Amniotic epithelial cell (primary cell): ENCODE results near the gene TCEAL2.
"Not testable (repeated sequence)": the region's sequence is repeated elsewhere in the genome, so short reads cannot be mapped to it uniquely, and the experiment has no call there.

ENCODE experiments used
- DNase-seq: peaks from one replicate; pipeline ENCODE4 v3.0.0-alpha.2; 2010; ENCODE audit warnings: low read depth

Gene TCEAL2

DNA sequence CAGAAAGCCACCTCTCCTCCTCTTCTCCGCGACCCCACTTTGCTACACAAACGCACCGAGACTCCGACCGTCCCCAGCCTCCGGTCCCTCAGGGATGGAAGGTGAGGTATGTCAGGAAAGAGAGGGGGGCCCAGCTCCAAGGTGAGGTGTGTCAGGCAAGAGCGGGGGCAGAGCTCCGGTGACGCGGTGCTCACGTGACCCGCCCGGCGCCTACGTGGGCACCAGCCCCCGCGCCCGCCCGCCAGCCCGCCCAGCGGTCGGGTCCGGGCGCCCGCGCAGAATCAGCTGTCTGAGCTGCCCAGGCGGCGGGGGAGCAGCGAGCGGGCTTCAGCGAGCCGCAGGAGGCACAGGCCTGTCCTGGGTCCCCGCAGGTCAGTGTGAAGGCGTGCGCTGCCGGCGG lies at the start of gene TCEAL2:
TSS of gene TCEAL2 (plus strand) at position 244 of the 400 bp plus-strand sequence. CDS start 1,152 bp downstream, outside the sequence.
- not testable (repeated sequence) for DNase-seq

DNA sequence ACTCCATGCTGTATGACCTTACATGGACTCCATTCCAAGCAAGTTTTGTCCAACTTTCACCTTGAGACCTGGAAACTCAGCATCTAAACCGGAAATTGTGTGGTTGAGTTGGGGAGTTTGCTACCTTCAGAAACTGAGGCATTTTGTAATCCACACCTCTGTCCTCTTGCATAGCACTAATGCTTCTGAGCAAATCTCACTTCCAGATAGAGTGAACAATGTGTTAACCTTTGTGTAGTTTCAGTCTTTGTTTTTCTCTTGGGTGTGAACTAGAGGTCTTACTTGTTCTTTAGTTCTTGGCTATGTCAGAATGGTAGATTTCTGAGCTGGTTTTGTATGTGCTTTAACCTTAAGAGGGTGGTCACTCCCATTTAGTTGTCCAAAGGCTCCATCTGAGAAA lies 48.1 kb upstream of the TCEAL2 start:
- no peak for DNase-seq

DNA sequence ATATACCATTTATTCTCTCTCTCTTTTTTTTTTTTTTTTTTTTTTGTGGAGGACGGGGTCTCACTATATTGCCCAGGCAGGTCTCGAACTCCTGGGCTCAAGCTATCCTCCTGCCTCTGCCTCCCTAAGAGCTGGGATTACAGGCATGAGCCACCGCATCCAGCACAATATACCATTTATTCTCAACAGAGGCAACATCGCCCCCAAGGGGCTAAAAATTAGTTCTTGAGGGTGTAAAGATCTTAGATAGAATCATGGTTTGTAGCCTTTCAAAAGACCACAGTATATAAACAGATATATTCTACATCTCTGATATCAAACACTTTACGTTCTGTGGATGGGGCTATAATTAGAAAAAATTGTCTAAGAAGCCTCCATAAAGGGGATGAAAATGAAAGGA lies 39.8 kb upstream of the TCEAL2 start:
- peak; percentile 1 for DNase-seq

DNA sequence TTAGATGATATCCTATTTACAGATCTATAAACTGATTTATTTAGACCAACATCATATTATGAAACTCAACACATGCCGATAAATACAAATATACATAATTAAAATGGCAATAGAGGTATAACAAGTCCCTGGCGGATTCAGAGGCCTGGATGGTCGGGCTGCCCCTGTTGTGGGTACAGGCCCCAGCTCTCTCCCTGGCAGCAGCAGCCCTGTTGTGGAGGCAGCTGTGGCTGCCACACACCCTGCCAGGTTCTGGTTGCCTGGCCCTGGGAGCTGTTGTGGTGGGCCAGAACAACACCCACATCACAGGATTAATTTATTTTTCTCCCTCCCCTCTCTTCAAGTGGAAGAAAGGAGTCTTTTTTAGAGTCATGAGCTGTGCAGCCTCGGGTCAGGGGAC lies 12.1 kb upstream of the TCEAL2 start:
- no peak for DNase-seq

DNA sequence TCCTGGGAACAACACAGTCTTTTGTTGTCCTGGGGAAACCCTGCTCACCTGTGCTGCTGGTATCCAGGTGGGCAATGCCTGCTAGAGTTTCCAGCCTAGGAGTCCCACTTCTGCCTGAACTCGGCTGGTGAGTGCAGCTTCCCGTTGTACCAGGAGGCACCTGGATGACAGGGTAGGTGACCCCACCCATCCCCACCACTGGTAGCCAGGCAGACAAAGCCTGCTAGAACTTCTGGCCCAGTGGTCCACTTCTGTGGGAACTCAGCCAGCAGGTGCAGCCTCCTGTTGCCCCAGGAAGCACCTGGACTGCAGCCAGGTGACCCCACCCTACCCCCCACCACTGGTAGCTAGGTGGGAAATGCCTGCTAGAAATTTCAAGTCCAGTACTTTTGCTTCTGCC lies 9.7 kb upstream of the TCEAL2 start:
- DNase-seq: no peak

DNA sequence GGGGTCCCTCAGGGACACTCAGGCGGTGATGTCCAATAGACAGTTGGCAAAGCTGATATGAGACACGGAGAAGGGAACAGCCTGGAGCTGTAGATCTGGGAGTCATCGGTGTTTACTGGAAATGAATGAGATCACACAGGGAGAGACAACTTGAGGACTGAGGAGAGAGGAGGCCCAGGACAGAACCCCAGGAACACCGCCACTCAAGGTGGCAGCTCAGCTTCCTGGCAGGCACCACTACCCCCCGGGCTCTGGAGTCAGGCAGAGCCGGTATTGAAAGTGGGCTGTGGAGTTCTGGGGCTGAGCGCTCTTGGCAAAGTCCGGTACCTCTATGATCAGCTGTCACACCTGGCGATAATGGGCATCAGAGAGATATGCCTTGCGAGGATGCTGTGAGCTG lies 465 bp upstream of the TCEAL2 start:
- not testable (repeated sequence) for DNase-seq

DNA sequence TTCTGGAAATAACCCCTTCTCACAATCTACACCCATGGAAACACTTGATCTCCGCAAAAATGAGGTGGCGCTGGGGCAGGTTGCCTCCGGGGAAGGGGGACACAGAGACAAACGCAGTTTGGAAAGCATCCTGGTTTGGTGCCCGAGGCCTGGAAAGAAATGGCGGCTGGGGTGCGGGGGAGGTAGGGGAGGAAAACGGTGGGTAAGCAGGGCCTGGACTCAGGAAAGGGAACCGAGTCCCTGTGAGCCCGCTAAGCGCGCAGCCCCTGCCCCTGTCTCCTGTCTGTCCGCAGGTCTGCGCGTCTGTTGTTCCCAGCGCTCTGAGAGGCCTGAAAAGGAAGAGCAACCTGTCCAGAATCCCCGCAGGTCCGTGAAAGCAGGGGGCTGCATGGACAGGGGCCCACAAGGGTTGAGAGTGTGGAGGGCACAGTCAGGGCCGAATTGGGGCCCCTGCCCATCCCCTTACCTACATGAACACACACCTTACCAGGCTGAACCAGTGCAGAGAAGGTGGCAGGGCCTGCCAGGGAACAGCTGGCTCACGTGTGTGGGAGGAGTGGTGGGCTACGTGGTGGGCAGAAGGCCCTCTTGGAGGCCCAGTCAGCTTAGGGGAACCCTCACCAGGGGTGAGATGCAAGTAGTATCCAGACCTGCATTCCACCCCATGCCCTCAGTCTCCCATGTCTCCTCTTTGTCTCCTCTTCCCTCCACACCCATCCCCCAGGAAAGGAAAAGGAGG lies 770 bp downstream of the TCEAL2 start:
- not testable (repeated sequence) for DNase-seq

DNA sequence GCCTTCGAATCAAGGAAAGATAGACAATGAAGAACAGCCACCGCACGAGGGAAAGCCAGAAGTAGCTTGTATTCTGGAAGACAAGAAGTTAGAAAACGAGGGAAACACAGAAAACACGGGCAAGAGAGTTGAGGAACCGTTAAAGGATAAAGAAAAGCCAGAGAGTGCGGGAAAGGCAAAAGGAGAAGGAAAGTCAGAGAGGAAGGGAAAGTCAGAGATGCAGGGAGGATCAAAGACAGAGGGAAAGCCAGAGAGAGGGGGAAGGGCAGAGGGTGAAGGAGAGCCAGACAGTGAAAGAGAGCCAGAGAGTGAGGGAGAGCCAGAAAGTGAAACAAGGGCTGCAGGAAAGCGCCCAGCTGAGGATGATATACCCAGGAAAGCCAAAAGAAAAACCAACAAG lies 1.4 kb downstream of the TCEAL2 start:
- DNase-seq: no peak

DNA sequence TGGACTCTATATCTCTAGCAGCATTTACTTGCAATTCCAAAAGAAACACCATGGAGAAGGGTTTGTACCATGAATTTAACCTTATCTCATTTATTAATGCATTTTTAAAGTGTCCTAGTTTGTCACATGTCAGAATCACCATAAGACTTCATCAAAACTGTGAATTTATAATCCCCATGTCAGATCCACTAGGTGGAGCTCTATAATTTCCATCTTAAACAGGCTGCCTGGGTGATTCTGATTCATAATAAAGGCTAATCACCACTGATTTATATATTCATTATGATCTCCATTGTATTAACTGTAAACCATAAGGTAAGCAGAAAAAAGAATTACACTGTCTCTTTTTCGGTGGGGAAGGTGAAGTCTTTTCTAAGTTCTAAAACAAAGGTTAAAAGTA lies 4.0 kb downstream of the TCEAL2 start:
- peak; percentile 1 for DNase-seq

DNA sequence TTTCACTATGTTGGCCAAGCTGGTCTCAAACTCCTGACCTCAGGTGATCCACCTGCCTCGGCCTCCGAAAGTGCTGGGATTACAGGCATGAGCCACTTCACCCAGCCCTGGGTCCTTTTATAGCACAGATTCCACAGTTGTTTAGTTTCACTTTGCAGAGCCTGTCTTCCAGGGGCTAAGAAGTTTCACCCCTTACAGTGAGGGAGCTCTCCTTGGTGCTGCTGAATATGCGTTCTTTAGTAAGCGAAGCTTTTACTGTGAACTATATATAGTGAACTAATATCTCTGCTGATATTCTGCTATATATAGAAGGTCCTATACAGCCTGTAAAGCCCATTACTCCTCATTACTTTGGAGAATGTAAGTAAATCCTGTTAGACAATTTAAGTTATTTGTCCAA lies 12.6 kb downstream of the TCEAL2 start:
- peak; percentile 1 for DNase-seq

DNA sequence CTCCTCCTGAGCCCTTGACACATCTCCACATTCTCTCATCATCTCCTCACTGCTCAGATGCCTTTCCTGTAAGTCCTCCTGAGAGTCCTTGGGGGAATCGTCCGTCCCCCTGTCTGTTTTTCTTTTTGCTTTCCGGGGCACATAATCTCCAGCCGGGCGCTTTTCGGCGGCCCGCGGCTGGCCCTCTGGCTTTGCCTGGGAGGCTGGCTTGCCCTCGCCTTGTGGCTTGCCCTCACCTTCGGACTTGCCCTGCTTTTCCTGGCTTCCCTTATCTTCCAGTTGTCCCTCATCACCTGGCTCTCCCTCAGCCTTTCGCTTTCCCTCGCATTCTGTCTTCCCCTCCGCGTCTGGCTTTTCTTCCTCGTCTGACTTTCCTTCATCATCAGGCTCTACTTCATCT lies 15.4 kb downstream of the TCEAL2 start:
- not testable (repeated sequence) for DNase-seq

DNA sequence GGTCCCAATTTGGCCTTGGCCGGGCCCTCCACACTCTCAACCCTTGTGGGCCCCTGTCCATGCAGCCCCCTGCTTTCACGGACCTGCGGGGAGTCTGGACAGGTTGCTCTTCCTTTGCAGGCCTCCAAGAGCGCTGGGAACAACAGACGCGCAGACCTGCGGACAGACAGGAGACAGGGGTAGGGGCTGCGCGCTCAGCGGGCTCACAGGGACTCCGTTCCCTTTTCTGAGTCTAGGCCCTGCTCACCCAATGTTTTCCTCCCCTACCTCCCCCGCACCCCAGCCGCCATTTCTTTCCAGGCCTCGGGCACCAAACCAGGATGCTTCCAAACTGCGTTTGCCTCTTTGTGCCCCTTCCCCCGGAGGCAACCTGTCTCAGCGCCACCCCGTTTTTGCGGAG lies 16.2 kb downstream of the TCEAL2 start:
- not testable (repeated sequence) for DNase-seq

DNA sequence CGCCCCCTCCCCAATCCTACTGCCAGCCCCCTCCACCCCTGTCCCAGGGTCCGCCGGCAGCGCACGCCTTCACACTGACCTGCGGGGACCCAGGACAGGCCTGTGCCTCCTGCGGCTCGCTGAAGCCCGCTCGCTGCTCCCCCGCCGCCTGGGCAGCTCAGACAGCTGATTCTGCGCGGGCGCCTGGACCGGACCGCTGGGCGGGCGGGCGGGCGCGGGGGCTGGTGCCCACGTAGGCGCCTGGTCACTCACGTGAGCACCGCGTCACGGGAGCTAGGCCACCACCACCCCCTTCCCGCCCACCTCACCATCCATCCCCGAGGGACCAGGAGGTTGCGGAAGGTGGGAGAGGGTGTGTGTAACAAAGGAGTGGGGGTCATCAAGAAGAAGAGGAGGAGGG lies 16.8 kb downstream of the TCEAL2 start, which contains the start of gene TCEAL6:
TSS of gene TCEAL6 (minus strand) at position 208 of the 400 bp plus-strand sequence.
- not testable (repeated sequence) for DNase-seq

DNA sequence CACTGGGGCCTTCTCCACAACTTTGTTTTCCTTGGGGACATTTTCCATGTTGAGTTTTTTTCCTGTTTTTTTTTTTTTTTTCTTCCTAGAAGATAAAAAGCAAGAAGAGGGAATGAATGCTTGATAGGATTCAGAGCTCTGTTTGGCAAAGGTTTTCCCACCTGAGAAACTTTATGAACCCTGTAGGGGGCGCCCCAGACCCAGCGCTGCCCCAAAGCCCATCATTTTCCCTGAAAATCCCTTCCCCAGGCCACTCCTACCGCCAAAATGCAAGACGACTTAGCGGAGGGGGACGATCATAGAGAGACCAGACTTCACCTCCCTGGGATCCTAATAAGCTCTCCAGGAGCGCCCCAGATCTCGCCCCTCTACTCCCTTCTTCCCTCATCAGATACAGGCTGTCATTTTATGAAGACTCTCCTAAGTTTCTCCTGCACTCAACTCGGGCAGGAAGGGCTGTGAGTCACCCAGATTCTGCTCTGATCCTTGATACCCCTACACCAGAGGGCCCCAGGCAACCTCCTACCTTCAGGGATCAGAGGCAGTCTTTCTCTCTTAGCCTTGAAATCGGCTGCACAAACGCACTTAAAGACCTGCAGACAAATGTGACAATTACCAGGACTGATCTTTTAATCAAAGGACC lies 28.9 kb downstream of the TCEAL2 start:
- no peak for DNase-seq

DNA sequence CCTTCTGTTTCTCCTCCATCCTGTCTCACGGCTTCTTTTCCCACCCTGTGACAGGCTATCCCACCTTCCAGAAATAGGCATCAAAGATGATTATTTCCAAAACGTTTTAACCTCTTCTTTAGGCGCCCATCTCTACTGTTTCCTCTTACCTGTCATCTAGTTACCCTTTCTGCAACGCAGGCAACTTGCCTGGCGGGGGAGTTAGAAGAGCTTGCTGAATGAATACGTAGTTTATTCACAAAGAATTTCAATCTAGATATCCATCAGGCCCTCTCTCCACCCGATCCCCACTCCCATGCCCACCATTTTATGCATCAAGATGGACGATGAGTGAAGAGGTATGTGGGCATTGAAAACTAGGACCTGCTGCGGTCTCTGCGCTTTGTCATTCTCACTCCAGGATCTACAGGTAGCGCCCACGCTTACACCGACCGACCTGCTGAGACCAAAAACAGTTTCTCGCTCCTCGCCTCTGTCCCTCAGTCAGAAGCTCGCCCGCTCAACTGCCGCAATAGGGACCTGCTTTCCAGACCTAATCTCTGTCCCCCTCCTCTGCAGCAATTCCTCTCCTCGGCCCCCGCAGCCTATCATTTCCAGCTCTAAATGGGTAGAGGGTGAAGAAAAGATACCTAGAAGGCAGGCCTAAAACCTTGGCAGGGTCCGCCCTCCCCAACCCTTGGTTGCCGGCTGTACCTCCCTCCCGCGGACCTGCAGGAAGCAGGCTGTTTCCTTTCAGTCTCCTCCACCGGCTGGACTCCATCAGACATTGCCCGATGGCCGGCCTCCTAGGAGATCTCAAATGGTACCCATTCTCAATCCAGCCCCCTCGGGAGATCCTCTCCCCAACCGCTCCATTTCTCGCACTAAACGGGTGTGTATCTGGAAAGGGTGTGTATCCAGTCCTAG lies 29.7 kb downstream of the TCEAL2 start:
- DNase-seq: no peak

DNA sequence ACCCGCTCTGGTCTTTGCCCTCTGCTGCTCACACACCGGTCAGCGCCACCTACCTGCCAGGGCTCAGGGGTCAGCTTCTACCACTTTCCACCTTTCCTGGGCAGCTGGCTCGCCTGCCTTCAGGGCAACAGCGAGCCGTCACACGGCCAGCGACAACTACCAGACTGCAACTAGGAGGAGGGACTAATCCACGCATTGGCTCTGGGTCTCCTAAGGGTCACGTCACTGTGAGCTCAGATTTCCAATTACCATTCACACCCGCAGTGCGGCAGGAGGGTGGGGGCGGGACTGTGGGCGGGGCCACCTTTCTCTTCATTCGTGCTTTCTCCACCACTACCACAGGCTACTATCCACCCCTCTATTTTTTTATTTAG lies 30.3 kb downstream of the TCEAL2 start, which contains the start of gene BEX5:
TSS of gene BEX5 (minus strand) at position 172 of the 374 bp plus-strand sequence. CDS start 1,712 bp downstream, outside the sequence.
- DNase-seq: peak; percentile 1
